ENCODE data around the gene RMI2.
"Not testable (repeated sequence)": the region's sequence is repeated elsewhere in the genome, so short reads cannot be mapped to it uniquely, and the experiment has no call there.

Gene RMI2

DNA sequence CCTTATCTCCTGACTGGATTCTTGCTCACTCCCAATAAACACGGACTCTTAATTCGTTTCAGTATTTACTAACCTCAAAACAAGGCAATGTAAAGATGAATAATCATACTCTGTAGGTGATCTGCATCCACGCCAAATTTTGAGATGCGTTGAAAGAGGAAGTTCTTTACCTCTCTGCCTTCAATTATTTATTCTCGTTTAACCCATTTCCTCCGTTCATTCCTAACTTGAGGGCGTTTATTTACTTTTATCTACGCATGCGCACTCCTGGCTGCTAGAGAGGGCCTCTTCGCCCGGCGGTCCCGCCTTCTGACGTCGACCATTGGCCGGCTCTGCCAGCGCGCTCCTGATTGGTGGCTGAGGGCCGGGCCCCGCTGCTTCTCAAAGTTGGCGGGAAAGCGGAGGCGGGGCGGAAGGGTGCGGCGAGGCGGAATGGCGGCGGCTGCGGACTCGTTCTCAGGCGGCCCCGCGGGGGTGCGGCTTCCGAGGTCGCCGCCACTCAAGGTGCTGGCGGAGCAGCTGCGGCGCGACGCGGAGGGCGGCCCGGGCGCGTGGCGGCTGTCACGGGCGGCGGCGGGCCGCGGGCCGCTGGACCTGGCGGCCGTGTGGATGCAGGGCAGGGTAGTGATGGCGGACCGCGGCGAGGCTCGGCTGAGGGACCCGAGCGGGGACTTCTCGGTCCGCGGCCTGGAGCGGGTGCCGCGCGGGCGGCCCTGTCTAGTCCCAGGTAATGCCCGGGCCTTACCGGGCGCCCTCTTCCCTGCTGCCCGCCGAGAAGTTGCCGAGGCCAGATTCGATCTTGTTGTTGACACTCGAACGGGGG is at the start of gene RMI2:
Gene RMI2 (plus strand): TSS at position 420 of the 823 bp plus-strand sequence. CDS start 13 bp downstream, at position 433.
- peak within 1 kb of the TSS; percentile 66 for H3K4me3 ChIP-seq (ENCODE audit: low read depth, low read length)
- DNase-seq (ENCODE audit: low read depth) = peak; percentile 72

DNA sequence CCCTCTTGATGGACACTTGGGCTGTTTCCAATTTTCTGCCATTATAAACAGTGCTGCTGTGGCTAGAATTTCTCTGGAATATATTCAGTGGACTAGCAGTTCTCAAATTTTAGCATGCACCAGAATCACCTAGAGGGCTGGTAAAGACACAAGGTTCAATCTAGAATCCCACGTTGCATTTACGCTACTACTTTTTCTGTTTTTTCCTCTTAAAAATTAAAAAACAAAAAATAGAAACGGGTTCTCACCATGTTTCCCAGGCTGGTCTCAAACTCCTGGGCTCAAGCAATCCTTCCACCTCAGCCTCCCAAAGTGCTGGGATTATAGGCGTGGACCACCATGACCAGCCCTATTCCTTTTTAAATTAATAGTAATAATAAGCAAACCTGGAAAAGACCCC is 49.6 kb upstream of the RMI2 start:
- DNase-seq (ENCODE audit: low read depth) = no peak
- H3K4me3 ChIP-seq (ENCODE audit: low read depth, low read length) = no peak overlapping the region

DNA sequence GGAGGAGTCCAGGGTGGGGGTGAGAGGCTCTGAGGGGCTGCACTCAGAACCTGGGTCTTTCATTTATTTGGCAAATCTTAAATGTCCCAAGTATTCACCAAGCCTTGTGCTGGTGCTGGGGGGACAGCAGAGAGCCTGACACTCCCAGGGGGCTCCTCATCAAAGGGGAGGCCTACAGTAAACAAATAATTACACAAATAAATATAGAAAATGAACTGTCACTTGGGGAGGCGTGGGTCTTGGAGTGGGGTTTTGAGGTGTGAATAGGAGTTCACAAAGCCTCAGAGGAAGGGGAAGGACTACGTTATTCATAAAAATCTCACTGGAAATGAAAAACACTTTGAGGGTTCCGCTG is 48.9 kb upstream of the RMI2 start:
- no peak for DNase-seq (ENCODE audit: low read depth)
- H3K4me3 ChIP-seq (ENCODE audit: low read depth, low read length) = no peak overlapping the region

DNA sequence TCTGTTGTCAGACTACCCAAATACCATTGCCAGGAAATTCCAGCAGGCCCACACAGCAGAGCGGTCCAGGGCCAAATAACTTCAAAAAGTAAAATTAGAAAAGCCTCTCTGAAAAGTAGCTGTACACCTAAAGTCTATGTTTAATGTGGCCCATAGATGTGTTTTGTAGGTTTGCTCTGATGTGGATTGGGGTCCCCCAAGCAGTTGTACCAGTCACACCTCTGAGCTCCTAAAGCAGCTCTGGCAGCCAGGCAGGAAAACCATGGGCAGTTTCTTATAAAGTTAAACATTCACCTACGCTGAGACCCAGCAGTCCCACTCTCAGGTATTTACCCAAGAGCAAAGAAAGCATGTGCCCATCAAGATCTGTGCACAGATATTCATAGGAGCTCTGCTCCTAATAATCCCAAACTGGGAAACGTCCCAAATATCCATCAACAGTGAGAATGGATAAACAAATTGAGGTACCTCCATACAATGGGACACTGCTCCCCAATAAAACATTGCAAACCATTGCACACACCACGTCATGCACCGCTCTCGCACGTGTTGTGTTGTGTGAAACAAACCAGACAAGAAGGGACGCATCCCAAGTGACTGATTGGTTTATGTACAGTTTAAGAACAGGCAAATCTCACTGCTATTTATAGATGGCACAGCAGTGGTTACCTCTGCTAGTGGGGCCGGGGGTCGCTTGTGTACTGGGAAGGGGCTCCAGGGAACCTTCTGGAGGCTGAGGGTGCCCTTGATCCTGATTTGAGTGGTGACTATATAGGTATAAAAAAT is 48.4 kb upstream of the RMI2 start:
- no peak overlapping the region for H3K4me3 ChIP-seq (ENCODE audit: low read depth, low read length)
- no peak for DNase-seq (ENCODE audit: low read depth)

DNA sequence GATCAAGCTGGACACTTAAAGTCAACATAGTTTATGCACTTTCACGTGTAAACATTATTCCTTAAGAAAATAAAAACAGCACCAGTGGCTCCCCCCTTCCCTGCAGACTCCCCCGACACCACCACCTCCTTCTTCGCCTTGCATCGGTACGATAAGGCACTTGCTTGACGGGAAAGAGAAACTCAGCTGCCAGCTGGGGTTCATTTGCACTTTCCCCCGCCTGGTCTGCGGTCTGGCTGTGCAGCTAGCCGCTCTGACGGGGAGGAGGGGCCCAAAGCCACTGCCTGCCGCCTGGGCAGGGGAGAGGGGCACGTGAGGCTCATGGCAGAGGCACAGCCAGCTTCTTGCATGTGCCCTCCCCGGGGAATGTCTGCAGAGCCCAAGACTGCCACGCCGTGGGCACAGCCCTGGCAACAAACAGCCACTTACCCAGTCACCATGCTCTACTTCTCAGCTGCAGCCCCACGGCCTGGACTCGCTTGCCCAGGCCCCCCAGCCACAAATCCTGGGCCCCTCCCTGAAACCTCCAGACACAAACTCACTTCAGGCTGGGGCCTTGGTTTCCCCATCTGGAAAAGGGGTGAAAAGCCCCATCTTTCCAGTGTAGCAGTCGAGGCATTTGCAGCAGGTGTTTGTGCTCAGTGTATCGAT is 47.6 kb upstream of the RMI2 start:
- no peak overlapping the region for H3K4me3 ChIP-seq (ENCODE audit: low read depth, low read length)
- no peak for DNase-seq (ENCODE audit: low read depth)

DNA sequence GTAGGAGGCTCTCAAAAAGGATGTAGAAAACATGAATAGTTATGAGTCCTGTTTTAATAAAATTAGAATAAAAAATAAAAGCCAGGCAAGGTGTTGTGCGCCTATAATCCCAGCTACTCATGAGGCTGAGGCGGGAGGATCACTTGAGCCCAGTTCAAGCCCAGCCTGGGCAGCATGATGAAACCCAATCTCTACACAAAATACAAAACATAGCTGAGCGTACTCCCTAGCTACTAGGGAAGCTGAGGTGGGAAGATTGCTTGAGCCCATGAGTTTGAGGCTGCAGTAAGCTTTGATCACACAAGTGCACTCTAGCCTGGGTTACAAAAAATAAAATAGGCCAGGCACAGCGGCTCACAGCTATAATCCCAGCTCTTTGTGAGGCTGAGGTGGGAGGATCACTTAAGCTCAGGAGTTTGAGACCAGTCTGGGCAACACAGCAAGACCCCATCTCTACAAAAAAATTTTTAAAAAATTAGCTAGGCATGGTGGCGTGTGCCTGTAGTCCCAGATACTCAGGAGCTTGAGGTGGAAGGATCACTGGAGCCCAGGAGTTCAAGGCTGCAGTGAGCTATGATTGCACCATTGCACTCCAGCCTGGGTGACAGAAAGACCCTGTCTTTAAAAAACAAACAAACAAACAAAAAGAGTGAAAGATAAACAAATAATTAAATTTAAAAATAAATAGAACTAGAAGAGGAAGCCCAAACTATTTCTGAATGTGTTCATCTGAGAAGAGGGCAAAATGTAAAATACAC is 46.9 kb upstream of the RMI2 start:
- no peak for DNase-seq (ENCODE audit: low read depth)
- no peak overlapping the region for H3K4me3 ChIP-seq (ENCODE audit: low read depth, low read length)

DNA sequence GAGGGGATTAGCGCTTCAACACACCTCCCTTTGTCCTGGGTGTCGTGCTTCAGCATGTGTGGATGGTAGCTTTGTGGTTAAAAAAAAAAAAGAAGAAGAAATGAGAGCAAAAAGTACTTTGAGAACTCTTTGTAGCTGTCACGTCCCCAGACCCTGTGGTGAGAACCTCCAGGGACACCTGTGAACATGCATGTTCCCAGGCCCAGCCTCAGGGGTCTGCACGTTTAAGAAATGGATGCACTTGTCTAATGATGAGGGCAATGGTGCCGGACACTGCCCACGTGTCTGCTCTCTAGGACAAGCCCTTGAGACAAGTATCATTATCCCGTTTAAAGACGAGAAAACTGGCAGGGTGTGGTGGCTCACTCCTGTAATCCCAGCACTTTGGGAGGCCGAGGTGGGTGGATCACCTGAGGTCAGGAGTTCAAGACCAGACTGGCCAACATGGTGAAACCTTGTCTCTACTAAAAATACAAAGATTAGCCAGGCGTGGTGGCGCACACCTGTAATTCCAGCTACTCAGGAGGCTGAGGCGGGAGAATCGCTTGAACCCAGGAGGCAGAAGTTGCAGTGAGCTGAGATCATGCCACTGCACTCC is 46.2 kb upstream of the RMI2 start:
- not testable (repeated sequence) for DNase-seq (ENCODE audit: low read depth); H3K4me3 ChIP-seq (ENCODE audit: low read depth, low read length)

DNA sequence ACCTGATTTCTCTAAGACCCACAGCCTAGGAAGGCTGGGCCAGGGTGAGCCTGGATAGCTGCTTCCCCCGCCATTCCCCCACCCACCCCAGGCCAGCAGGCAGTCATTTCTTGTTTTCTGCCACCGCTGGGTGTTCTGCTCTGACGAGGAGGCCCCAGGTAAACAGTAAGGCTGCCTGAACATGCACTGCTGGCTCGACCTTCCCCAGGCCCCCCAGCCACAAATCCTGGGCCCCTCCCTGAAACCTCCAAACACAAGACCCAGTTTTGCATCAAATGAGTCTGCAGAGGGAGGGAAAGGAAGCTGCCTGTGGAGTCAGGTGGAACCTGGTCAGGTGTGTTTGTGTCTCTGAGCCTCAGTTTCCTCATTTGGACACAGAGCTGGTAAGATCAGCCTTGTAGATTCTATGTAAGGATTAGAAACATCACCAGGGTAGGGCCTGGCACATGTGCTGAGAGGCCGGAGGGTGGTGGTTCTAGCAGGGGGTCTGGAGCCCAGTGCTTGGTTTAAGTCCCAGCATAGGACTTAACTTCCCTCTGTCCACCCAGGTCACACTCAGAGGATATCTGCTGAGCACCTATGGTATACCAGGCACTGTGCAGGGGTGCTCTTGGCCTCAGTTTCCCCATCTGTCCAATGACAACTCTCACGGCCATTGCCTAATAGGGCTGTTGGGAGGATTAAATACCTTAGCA is 45.2 kb upstream of the RMI2 start:
- H3K4me3 ChIP-seq (ENCODE audit: low read depth, low read length) = no peak overlapping the region
- no peak for DNase-seq (ENCODE audit: low read depth)

DNA sequence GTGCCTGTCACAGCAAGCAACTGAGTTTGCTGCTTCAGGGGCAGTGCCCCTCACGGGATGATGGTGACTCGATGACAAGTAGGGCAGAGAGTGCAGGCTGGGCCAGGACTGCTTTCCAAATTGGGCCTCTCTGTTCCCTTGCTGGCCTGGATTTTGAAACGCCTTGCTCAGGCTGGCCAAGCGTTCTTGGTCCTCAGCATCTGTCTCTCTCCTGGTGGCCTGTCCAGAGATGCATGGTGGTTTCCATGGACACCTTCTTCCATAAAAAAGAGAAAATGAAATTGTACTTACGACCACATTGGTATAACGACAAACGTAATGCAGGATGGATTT is 44.7 kb upstream of the RMI2 start:
- no peak for DNase-seq (ENCODE audit: low read depth)
- H3K4me3 ChIP-seq (ENCODE audit: low read depth, low read length) = no peak overlapping the region

DNA sequence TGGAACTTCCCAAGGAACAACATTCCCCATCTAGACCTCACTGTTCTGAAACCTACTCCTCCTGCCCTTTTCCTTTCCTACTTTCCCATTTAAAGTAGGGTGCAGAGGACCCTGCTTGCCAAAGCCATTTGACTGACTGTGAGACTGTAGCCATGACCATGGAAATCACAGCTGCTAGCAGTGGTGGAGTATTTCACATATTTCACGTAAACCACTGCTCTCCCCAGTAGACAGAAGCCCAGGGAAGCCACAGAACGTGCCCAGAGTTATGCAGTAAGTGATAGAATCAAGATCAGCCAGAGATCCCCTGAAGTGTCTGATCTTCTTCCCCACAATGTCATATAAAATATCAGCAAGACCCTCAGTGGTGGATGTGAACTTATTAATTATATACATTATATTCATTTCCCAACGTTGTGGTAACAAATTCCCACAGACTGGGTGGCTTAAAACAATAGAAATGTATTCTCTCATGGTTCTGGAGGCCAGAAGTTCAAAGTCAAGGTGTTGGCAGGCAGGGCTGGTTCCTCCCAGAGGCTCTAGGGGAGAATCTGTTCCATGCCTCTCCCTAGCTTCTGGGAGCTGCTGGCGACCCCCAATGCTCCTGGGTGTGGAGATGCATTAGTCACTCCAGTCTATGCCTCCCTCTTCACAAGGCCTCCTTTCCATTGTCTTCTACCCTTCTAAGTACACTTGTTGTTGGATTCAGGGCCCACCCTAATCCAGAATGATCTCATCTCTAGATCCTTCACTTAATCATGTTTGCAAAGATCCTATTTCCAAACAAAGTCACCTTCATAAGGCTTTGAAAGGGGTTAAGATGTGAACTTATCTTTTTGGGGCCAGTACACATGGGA is 43.4 kb upstream of the RMI2 start:
- H3K4me3 ChIP-seq (ENCODE audit: low read depth, low read length) = no peak overlapping the region
- no peak for DNase-seq (ENCODE audit: low read depth)

DNA sequence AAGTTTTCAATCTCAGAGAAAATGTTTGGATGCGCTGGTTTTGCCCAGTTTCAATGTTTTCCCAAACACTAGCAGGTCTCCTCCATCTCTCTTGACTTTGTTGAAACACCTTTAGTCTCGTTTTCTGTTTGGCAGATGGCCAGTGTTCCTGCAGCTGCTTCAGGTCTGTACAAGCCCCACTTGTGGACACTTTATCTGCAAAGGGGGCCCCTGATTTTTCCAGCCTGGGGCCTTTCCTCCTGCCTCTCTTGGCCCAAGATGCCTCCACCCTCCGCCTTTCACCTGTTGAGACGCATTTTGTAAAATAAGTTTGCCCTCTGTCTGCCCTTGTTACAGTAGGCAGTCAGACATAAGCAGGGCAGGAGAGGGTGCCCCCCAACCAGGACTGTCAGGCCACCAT is 42.3 kb upstream of the RMI2 start:
- no peak overlapping the region for H3K4me3 ChIP-seq (ENCODE audit: low read depth, low read length)
- DNase-seq (ENCODE audit: low read depth) = no peak

DNA sequence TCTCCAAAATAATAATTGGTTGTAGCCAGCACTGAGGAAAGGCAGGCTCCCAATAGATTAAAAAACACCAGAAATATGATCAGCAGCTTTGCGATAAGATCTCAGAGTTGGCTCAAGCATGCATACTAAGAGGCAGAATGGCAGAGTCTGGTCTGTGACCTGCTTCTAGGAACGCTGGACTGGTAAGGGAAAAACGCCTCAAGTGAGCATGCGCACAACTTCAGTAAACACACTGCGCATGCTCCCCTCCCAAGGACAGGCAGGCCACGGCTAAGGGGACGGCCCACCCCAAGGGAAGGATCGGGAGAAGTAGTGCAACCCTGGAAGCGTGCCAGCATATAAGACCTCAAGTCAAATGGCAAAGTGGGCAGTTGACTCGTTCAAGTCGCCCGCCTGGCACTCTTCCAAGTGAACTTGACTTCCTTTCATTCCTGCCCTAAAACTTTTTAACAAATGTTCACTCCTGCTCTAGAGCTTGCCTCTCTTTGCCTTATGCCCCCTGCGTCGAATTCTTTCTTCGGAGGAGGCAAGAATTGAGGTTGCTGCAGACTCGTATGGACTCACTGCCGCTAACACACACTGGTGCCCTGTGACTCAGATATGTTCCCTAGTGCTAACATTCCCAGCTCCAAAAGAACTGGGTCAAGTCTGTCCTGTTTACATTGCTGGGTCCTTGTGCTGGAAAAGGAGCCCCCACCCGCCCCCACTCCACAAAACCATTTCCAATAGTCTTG is 41.7 kb upstream of the RMI2 start:
- no peak overlapping the region for H3K4me3 ChIP-seq (ENCODE audit: low read depth, low read length)
- DNase-seq (ENCODE audit: low read depth) = no peak

DNA sequence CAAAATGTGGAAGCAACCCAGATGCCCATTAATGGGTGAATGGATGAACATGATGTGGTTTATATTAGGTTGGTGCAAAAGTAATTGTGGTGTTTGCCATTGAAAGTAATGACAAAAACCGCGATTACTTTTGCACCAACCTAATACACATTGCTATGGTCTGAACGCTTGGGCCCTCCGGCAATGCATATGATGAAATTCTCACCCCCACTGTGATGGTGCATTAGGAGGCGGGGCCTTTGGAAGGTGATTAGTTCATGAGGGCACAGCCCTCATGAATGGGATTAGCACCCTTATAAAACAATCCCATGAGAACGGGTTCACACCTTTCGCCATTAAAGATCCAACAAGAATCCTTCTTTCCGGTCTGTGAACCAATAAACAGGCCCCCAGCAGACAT is 38.9 kb upstream of the RMI2 start:
- DNase-seq (ENCODE audit: low read depth) = no peak
- no peak overlapping the region for H3K4me3 ChIP-seq (ENCODE audit: low read depth, low read length)

DNA sequence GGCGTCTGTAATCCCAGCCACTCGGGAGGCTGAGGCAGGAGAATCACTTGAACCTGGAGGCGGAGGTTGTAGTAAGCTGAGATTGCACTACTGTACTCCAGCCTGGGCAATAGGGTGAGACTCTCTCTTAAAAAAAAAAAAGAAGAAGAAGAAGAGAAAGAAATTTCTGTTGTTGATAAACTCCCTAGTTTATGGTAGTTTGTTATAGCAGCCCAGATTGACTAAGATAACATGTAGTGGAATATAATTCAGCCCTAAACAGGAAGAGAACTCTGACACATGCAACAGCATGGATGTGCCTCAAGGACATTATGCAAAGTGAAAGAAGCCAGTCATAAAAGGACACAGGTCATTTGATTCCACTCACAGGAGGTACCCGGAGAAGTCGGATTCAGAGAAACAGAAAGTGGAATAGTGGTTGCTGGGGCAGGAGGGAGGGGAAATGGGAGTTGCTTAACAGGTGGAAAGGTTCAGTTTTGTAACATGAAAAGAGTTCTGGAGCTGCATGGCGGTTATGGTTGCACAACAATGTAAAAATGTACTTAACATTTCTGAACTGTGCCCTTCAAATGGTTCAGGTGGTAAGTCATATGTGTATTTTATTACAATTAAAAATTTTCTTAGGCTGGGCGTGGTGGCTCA is 38.1 kb upstream of the RMI2 start:
- H3K4me3 ChIP-seq (ENCODE audit: low read depth, low read length) = no peak overlapping the region
- DNase-seq (ENCODE audit: low read depth) = no peak

DNA sequence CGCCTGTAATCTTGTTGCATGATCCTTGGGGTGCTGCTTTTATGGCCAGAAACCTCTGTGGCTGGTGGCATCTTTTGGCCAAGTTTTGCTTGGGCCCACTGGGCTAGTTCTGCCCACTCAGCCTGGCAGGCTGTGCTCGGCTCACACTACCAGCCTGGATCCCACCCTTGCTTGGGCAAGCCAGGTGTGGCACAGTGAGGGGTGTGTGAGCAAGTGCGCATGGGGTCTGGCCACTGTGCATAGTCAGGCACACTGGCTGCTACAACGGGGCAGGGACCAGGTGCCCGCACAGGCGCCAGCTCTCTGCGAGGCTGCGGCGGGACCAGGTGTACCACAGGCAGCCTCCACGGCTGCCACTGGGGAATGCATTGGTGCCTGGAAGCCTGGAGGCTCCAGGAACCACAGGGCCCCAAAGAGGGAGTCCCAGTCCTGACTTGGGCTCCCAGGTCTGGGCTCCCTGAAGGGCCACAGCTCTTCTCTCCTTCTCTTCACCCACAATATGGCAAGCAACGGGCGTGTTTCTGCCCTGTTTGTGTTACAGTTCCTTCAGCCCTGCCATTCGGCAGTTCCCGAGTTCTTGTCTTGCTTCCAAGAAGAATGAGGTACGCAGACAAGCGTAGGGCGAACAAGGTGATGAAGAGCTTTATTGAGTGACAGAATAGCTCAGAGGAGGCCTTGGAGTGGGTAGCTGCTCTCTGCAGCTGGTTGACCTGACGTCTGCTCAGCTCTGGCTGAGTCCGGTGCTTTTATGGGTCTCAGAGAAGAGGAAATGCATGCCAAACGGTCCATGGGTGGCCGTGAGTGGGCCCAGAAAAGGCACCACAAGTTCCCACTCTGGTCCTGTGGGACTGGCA is 37.4 kb upstream of the RMI2 start:
- H3K4me3 ChIP-seq (ENCODE audit: low read depth, low read length) = no peak overlapping the region
- no peak for DNase-seq (ENCODE audit: low read depth)

All from skeletal muscle cell (primary cell).